ENCODE data around the gene KRT73.

GRCh38 chr12:52603314-52603713 is 15.0 kb downstream of the KRT73 start:
- no peak for TF ChIP-seq TCF12 (IDR thresholded peaks at IDR 0.05; ENCODE audit: low read depth)
- no peak for TF ChIP-seq FOXM1 (IDR thresholded peaks at IDR 0.05; ENCODE audit: borderline replicate concordance, low read depth)
- TF ChIP-seq REST (IDR thresholded peaks at IDR 0.05; ENCODE audit: low read depth), result no peak
- no peak for TF ChIP-seq EP300 (IDR thresholded peaks at IDR 0.05; ENCODE audit: borderline replicate concordance)
- no peak for TF ChIP-seq RAD21 (IDR thresholded peaks at IDR 0.05; ENCODE audit: low read depth)
- TF ChIP-seq CEBPB (IDR thresholded peaks at IDR 0.05), result no peak
- no peak for TF ChIP-seq ZBTB7A (IDR thresholded peaks at IDR 0.05; ENCODE audit: low read depth)
- no peak for TF ChIP-seq MAX (IDR thresholded peaks at IDR 0.05)
- no peak for TF ChIP-seq TAF1 (IDR thresholded peaks at IDR 0.05; ENCODE audit: low read depth)
- no peak for TF ChIP-seq NFIC (IDR thresholded peaks at IDR 0.05)

Measured in Ishikawa (cell line).